ENCODE results near the gene PYCR2. TPM values are rescaled to one million over a fixed set of nuclear protein-coding genes. Genes with fewer than 3 reads are reported as not detected.

The PYCR2 gene
- polyA plus RNA-seq, 2 of the 4 experiments (the other 2 are of a cell fraction), result 45.4 to 50.5 TPM

GRCh38 chr1:225928186-225929175 lies 4.4 kb upstream of the PYCR2 start:
- 79% methylated on average over 14 of the region's 14 CpGs for WGBS (ENCODE audit: missing lambda C conversion rate)
- FAIRE-seq (no peak), DNase-seq (ENCODE audit: low read depth in 1 of 2, low spot score in 1 of 2) (no peak), ATAC-seq (no peak)
- Histone ChIP-seq H3K9me3 (no peaks in the 10 kb centered on the region), H3K4me3 (no peak overlapping the region), H3K27ac (no peak overlapping the region), H3K4me2 (no peak overlapping the region), H3K4me1 (peaks cover 6% of the 10 kb centered on the region; the same call in 1 of the 3 replicates)
- no peak for TF ChIP-seq GATA3 (IDR thresholded peaks at IDR 0.05; ENCODE audit: borderline replicate concordance)
- TF ChIP-seq RNF2 (IDR thresholded peaks at IDR 0.05; ENCODE audit: borderline replicate concordance, low read depth), result no peak
- no peak for TF ChIP-seq FOSB (CRISPR knock-in tag; IDR thresholded peaks at IDR 0.05)
- no peak for TF ChIP-seq SREBF2 (IDR thresholded peaks at IDR 0.05)
- ChIA-PET POLR2A (no interaction called here), CTCF (interaction anchor here (1.1 to 1.9 kb wide), 3 partner anchors 17 to 454 kb away, joined by 3 to 5 read pairs (median 5); no protein-coding TSS in a partner anchor)

- CTCF ChIA-PET, result interaction anchor here (0.5 to 1.9 kb wide), 5 partner anchors 15 to 446 kb away, joined by 3 to 5 read pairs (median 4); no protein-coding TSS in a partner anchor
These were observed 2.6 kb upstream of the PYCR2 start for GRCh38 chr1:225926551-225927113.

GRCh38 chr1:225923381-225923691 lies 714 bp downstream of the PYCR2 start:
- POLR2A ChIA-PET, result interaction anchor here (0.6 to 1.9 kb wide), 9 partner anchors 12 to 270 kb away, joined by 6 to 14 read pairs (median 9); partner anchors contain the start of genes ENAH, H3-3A, SDE2 and SRP9
- CTCF ChIA-PET, result interaction anchor here (0.7 to 6.2 kb wide), 8 partner anchors 12 to 448 kb away, joined by 3 to 54 read pairs (median 4); partner anchors contain the start of gene EPHX1
- 3% methylated on average over 8 of the region's 8 CpGs for WGBS (ENCODE audit: missing lambda C conversion rate)

More at GRCh38 chr1:225926551-225927113, 2.6 kb upstream of the PYCR2 start:
- DNase-seq (ENCODE audit: low read depth in 1 of 2, low spot score in 1 of 2) (no peak), ATAC-seq (no peak), FAIRE-seq (no peak)
- no peak overlapping the region for H3K4me2 ChIP-seq
- POLR2A ChIA-PET, result interaction anchor here (0.6 kb wide), 1 partner anchor 16 kb away, joined by 5 read pairs; no protein-coding TSS in a partner anchor
- H3K27ac ChIP-seq, result no peak overlapping the region
- TF ChIP-seq REST (IDR thresholded peaks at IDR 0.05), result no peak
- TF ChIP-seq GATA3 (IDR thresholded peaks at IDR 0.05; ENCODE audit: borderline replicate concordance), result no peak
- 93% methylated on average over 3 of the region's 3 CpGs for WGBS (ENCODE audit: missing lambda C conversion rate)
- peaks cover 14% of the 10 kb centered on the region for H3K4me1 ChIP-seq
- H3K9me3 ChIP-seq, result no peaks in the 10 kb centered on the region
- H3K4me3 ChIP-seq, result no peak overlapping the region

More at GRCh38 chr1:225923381-225923691, 714 bp downstream of the PYCR2 start:
- peaks cover 16% of the 10 kb centered on the region for H3K4me1 ChIP-seq
- no peaks in the 10 kb centered on the region for H3K9me3 ChIP-seq
- H3K4me2 ChIP-seq, result peak overlapping the region; percentile 89
- no peak for FAIRE-seq
- DNase-seq (ENCODE audit: low read depth in 1 of 2, low spot score in 1 of 2), result no peak
- ATAC-seq, result no peak; a peak in 1 of 6 replicates
- peak overlapping the region; percentile 98 to 99 for H3K27ac ChIP-seq
- TF ChIP-seq TFCP2L1 (CRISPR knock-in tag; IDR thresholded peaks at IDR 0.05) (no peak), RFX5 (IDR thresholded peaks at IDR 0.05) (no peak), FOSL2 (IDR thresholded peaks at IDR 0.05) (no peak), FOSL2 (CRISPR knock-in tag; IDR thresholded peaks at IDR 0.05) (no peak), RCOR1 (IDR thresholded peaks at IDR 0.05; ENCODE audit: low read depth, low read length) (no peak), ZFP36 (IDR thresholded peaks at IDR 0.05; ENCODE audit: borderline replicate concordance, partially characterized antibody) (no peak), JUN (IDR thresholded peaks at IDR 0.05) (no peak), ELK1 (IDR thresholded peaks at IDR 0.05; ENCODE audit: low read depth, low read length) (no peak), KDM5A (IDR thresholded peaks at IDR 0.05) (no peak), CEBPB (IDR thresholded peaks at IDR 0.05) (no peak), FOSB (CRISPR knock-in tag; IDR thresholded peaks at IDR 0.05) (no peak), EHMT2 (IDR thresholded peaks at IDR 0.05; ENCODE audit: low read depth) (no peak), MAX (IDR thresholded peaks at IDR 0.05) (no peak), TP53 (CRISPR knock-in tag; IDR thresholded peaks at IDR 0.05) (no peak), ZNF302 (CRISPR knock-in tag; IDR thresholded peaks at IDR 0.05) (no peak)
- peak overlapping the region; percentile 89 for H3K4me3 ChIP-seq

Data from A549 (cell line).